Measurements from ENCODE around the gene TMEM109.
"Not testable (repeated sequence)": the region's sequence is repeated elsewhere in the genome, so short reads cannot be mapped to it uniquely, and the experiment has no call there.

The TMEM109 gene

DNA sequence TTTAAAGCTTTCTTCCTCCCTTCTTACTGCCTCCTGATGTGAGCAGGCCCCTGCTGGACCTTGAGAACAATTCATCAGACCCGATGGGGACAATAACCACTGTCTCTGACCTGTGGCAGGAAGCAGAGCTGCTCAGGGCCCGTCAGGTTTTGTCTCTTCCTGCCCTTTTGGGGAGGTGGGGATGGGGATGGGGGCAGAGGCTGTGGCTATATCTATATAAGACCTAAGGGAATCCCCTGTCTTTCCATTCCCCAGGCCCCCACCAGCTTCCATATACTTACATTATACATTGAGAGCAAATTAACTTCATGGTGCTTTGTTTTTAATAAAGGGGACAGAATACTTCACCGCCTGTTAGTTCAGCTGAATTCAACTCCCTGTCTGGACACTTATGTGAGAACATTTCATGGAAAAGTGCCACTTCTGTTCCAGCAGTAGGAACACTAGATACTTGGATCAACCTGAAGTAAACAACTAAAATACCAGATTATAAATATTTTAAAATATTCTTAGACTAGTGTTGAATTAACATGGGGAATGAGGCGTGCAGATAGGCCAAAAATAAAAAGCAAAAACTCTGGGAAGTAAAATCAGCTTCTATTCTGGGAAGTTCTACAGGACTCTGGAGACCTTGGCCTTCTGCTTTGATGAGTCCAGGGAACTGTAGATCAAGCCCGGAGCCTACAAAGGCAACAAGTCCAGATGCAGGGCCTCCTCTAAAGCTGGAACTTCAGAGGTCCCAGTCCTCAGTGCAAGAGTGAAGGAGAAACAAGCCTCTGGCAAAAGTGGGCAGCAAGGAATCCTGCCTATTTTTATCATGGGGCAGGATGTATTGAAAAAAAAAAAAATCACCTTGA lies 35.5 kb upstream of the TMEM109 start:
- DNase-seq (ENCODE audit: low read depth, low spot score) = no peak

DNA sequence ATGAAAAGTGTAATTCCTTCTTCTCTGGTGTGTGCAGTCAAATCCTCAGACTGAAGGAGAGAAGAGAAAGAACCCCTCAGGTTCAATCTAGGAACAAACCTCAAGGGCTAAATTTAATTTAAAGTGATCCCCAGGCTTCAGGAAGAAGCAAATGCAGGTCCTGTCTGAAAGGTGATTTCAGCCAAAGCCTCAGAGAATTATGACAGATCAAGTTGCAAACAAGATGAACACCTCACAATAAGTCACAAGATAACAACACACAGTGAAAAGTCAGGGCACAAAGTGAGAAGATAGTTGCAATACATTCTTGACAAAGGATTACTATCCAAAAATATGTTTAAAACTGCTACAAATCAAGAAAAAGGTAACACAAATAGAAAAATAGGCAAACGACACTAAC lies 34.9 kb upstream of the TMEM109 start:
- no peak for DNase-seq (ENCODE audit: low read depth, low spot score)

DNA sequence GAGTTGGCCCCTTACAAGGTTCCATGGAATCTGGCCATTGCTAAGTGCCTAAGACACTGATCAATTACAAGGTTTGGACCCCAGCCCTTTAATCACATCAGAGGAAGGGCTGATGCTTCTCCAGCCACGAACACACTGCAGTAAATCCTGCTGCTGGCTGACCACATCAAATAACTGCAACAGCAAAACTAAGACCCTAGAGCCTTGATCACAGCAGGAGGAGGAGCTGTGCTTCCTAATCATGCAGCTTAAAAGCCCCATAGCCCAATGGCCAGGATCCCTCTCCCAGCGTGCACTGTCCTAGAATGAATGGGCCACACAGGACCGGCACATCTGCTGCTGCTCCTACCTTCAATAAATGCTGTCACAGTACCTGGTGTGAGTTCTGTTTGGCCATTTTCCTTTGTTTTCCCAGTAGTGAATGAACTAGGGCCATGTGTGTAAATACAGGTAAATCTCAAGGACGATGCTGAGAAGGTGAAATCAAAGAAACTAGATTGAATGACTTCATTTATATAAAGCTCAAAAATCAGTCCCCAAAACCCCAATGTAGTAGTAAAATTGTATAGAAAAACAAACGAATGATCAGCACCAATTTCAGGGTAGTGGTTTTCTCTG lies 33.9 kb upstream of the TMEM109 start:
- DNase-seq (ENCODE audit: low read depth, low spot score) = no peak

DNA sequence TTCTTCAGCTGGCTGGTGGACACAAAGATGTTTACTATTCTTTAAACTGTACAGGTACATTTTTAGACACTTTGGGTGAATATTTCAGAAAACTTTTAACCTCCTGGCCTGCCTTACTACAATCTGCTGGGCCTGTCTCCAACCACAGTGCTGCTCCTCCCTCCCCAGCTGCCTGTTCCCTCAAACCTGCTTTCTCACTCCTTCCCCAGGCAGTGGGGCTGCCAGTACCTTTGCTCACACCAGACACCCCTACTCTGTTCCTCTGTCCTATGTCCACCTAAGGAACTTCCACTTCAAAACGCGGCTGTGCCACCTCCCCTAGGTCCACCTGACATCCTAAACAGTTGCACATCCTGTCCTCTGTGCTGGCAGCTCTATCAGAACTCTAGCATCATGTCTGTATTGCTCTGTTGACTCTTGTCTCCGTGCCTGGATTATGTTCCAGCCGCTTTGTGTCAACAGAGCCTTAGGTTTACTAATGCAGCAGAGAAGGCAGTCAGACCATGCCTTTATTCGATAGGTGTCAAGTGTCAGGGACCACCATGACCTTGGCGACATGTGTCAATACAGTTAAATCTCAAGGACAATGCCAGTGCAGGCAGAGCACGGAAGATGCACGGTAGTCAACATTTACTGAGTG lies 33.2 kb upstream of the TMEM109 start:
- no peak for DNase-seq (ENCODE audit: low read depth, low spot score)

DNA sequence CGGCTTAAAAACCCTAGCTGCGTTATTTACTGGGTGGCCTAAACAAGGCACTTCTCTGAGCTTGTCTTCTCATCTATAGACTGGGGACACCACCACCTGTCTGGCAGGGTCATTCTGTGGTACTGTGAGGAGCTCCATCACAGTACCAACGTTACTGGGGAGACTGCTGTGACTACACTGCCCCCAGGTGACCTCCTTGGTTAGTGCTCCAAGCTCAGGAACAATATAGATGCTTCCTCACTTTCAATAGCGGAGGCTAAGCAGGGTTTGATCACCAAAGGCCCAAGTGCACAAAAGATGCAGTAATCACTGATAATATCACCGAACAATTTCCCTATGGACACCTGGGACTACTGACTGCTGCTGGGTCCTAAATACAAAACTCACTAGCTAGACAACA lies 26.4 kb upstream of the TMEM109 start:
- no peak for DNase-seq (ENCODE audit: low read depth, low spot score)

DNA sequence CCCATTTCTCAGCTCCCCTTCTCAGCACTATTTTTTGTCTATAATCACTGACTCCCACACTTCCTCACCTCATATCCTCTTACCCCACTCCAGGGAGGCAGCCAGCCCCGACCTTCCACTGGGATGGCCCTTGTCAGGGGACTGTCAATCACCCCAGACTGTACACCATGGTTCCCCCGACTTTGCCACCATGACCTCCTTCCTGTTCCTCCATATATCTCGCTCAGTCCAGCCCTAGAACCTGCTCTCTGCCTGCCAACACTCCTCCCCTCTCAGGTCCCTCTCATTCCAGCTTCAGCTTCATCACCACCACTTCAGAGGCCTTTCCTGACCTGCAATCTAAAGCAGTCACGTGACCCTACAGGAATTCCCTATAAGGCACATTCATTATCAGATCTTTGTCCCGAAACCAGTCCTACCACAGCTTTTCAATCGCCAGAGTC lies 24.1 kb upstream of the TMEM109 start:
- DNase-seq (ENCODE audit: low read depth, low spot score) = no peak

DNA sequence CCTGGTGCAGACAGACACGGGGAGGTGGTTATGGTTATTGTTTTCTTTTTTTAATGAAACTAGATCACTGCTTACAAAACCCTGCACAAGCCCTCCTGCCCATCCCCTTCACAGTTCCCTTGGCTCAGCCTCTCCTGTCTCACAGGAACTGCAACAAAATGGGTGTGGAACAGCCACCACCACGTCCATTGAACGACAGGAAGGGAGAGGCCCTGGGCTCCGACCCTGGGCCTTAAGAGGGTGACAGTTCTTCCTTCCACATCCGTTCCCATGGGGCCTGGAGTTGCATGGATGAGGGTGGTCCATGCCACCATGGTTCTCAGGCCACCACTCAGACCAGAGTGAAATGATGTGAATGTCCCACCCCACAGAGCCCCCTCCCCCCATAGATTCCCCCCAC lies 23.3 kb upstream of the TMEM109 start:
- no peak for DNase-seq (ENCODE audit: low read depth, low spot score)

DNA sequence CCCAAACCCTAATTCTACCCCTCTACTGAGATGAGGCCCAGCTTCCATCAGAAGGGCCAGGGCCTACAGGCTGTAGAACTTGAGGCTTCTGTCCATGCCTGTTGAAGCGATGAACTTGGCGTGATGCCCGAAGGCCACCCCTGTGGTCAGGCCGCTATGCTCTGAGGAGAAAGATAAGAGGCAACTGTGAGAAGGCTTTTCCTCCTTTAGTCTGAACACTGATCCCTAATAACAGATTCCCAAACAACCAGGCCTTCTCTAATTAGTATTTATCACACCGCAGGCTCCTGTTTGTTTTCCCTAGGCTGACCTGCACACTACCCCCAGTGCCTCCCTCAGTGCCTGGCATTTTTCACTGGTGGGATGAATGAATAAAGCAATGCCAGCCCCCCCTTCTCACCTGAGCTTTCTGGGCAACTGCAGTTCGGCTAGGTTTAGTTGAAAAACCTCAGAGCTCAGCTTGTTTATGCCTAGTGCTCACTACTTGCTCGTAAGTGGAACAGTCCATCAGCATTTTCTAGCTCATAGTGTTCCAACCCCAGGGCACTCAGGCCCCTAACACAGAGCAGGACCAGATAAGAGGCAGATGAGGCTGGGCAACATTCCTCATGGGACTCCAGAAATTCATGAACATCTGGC lies 22.7 kb upstream of the TMEM109 start:
- DNase-seq (ENCODE audit: low read depth, low spot score) = no peak

DNA sequence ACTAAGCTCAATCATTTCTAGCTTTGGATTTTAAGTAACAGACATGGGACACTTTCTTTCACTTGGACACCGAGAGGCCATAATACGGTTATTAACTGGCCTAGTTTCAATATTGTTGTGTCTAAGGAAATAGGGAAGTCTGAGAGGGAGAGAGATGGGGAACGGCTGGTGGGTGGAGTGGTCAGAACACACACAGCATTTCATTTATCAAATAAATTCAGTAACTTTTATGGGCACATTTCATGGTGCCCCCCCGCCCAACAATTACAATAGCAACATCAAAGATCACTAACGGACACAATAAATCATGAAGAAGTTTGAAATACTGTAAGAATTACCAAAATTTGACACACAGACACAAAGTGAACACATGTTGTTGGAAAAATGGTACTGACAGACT lies 18.3 kb upstream of the TMEM109 start:
- no peak for DNase-seq (ENCODE audit: low read depth, low spot score)

DNA sequence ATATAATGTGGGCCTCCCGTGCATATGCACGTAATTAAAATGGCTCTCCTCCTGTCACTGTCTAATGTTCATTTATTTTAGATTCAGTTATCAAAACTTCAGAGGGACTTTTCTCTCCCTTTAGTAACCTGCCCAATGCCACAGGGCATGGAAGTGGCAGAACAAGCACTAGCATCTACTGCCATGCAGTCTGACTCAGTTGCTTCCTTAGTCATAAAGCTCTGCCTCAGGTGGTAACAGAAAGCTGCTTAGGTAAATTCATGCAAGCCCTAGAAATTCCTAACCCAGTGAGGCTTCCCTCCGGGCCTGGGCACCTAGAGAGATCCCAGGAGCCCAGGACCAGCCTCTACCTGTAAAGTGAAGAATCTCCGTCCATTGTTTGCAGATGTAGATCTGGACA lies 16.5 kb upstream of the TMEM109 start:
- no peak for DNase-seq (ENCODE audit: low read depth, low spot score)

DNA sequence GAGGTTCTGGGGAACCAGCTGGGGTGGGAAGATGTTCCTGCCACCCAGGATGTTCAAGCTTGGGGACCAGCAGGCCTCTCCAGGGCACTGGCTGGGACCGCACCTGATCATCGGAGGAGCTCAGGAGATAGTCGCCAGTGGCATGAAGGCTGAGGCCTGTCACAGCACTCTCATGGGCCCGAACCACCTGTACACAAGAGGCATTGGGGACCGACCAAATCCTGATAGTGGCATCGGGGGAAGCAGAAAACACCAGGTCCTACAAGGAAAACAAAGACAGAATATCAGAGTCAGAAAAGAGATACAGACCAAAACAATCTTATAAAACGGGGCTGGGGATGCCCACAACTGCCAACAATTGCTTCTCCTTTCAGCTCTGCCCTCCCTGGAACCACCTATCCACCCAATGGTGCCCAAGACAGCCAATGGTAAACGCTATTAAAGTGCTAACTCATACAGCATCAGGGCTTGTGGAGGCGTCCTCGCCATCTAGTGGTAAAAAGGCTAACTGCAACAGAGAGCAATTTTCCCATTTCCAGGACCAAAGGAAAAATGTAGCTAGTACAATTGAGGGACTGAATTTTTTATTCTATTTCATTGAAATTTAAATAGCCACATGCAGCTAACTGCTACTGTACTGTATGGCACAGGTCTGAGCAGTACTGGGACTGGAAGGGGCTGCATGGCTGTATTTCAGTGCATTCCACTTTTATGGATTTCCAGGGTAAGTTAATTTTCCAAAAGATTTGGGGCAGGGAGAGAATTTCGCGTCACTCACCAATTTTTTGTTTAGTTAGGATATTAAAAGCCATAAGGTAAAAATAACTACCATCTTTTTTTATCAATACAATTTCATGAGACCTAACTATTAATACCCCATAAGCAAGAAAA lies 14.7 kb upstream of the TMEM109 start:
- DNase-seq (ENCODE audit: low read depth, low spot score) = no peak

DNA sequence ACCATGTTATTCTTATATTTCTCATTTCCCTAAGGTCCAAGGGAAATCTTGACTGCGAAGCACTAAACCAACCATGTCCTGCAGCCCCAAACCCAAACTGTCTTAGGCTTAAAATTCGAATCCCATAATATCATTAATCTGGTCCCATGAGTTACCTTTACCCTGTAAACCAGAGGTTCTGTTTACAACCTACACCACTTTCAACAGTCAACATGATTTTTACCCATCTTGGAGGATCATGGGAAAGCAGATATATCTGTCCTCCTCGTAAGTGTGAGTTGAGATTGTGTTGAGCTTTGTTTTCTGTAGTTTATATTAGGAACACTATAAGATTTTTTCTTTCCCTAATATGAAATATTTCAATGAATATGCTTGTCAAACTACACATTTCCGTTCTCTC lies 14.0 kb upstream of the TMEM109 start:
- DNase-seq (ENCODE audit: low read depth, low spot score) = no peak

DNA sequence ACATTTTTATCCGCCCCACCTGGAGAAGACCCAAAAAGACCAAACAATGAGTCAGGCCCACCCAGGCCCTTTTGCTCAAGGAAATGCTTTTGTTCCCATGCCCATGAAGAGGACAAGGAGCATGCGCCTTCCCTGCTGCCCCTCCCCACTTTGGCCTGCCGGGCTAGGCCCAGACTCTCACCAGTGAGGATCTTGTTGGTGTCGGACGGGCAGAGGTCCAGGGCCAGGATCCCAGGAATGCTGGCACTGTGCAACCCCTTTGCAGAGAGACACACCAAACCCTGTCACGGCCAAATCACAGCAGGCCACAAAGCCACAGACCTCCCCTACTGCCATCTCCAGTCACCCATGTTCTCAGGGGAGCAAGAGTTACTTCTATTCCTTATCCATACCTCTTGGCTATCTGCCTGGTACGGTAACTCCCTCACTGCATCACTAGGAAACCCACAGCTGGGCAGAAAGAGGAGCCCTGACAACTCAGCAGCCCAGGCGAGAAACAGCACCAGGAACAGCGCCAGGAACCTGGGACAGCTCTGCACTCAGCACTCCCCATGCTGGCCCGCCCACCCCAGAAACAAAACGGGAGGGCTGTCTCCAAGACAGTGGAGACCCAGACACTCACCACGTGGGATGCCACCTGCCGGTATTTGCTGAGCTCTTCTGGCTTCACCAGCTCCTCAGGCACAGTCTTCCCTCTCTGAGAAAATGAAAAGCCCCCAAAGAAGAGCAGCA lies 13.1 kb upstream of the TMEM109 start:
- no peak for DNase-seq (ENCODE audit: low read depth, low spot score)

DNA sequence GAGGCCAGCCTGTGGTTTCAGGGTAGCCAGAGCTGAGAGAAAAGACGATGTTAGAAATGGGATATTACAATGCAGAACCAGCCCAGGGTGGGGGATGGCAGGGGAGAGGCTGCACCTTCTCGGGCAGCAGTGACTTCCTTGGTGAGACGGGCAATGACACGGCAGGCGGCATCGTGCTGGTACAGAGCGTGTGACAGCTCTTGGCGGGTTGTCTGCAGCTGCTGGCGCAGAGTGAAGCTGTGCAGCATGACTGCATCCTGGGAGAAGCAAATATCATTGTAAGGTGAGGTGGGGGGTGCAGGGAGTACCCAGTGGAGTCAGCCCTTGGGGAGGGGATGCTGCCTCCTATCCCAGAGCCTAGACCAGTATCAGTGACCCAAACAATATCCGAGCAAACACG lies 11.3 kb upstream of the TMEM109 start:
- DNase-seq (ENCODE audit: low read depth, low spot score) = no peak

DNA sequence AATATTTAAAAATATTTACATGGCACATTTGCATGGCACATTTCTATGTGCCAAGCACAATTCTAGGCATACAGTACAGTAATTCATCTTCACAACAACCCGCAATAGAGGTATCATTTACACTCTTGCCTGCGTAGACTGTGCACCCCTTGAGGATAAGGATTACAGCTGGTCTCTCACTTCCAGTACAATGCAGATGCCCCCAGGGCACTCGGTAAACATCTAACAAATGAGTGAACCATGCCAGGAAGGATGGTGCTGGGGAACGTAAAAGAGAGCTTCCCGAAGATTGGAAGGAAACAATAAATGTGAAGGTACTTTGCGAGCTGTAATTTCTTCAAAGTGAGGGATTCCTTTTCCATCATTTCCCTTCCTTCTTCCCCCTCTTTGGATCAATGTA lies 8.9 kb upstream of the TMEM109 start:
- DNase-seq (ENCODE audit: low read depth, low spot score) = no peak

DNA sequence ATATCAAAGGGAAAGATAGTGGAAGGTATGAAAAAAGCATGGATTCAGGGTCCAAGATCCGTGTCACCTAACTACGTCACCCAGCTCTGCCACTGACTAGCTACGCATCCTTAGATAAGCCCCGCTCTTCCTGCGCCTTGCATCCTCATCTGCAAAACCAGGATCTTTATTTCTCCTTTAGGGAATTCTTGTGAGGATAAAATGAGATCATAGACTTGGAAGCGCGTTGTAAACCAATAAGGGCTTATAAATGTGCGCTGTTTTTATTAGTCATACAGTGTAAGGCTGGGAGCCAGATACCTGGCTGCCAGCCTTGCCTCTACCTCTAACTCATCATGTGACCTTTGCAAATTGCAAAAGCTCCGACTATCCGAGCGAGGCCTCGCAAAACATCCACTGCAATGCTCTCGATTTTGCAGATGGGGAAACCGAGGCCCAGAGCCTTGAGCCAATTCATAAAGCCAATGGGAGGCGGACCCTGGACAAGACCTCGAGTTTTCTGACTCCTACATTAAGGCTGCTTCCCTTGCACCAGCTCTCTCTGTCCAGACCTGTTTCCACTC lies 8.3 kb upstream of the TMEM109 start:
- DNase-seq (ENCODE audit: low read depth, low spot score) = no peak

DNA sequence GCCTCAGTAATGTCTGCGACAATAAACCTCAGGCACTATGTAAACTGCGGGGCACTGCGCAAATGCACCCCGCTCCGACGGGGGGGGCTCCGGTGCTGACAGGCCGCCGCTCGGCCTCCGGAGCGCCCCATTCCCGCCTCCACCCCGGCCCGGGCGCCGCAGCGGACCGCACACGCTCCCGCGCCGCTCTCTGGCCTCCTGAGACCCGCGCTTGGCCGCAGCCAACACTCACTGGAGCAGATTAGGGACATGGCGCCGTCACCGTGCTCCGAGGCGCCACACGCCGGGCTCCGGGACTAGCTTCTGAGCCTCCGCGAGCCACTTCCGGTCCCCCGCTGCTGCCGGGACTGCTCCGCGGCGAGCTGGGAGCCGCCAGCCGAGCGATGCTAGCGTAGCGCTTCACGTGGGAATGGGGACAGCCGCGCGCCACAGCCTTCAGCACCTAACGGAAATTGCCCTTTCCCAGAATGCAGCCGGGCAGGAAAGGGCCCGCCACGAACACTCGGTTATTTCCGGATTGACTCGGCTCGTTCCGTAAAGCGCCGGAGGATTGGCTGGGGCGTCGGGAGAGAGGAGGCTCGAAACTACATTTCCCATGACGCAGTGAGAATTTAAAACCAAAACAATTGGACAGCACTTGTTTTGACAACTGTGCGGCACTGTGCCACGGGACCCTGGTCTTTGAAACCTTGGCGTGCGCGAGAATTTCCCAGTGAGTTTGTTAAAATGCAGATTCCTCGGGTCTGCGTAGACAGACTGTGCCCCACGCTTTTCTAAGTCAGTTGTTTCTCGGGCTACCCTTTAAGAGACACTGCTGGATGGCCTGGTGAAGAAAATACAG lies 7.6 kb upstream of the TMEM109 start, which contains the start of gene PRPF19:
TSS of gene PRPF19 (minus strand) at position 454 of the 841 bp plus-strand sequence. CDS start at position 251, 203 bp downstream.
- no peak for DNase-seq (ENCODE audit: low read depth, low spot score)

DNA sequence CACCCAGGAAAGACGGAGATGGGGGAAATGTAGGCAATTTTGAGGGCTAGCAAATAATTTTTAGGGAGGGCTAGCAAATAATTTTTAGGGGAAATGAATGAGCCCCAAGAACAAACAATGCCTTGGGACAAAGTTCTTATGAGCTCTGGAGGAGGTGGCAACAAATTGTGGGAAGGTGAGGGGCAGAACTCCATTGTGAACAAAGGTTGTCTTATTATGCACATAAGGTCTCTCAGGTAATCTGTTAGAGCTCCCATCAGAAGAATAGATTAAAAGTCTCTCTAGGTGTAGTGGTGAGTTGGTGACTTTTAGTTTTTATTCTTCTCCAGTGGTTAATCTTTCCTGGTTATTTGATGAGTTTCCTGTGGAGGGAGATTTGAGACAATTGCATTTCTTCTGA lies 5.2 kb upstream of the TMEM109 start:
- no peak for DNase-seq (ENCODE audit: low read depth, low spot score)

DNA sequence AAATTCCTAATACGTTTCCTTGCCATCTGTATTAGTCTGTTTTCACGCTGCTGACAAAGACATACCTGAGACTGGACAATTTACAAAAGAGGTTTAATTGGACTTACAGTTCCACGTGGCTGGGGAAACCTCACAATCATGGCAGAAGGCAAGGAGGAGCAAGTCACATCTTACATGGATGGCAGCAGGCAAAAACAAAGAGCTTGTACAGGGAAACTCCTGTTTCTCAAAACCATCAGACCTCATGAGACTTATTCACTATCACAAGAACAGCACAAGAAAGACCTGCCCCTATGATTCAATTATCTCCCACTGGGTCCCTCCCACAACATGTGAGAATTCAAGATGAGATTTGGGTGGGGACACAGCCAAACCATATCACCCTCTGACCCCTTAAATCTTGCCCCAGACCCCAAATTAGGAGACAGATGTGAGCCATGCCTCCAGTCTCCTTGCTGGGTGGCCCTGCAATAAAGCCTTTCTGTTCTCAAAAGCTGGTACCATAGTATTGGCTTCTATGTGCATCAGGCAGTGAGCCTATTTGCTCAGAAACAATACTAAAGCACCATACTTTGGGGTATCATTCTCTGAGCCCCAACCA lies 4.2 kb upstream of the TMEM109 start:
- DNase-seq (ENCODE audit: low read depth, low spot score) = not testable (repeated sequence)

Measured in iPS DF 19.7 (cell line).